GM23338 (cell line): Measurements from ENCODE around the gene FFAR2. TPM values are rescaled to one million over a fixed set of nuclear protein-coding genes. Genes with fewer than 3 reads are reported as not detected.
A peak's percentile ranks its signal among the peaks of the same experiment; 100 is the strongest.

Source experiments
- ATAC-seq: fragments of 200-7000 bp; cut with Tn5 transposase; 3 replicates; pipeline ENCODE4 v1.9.1; 2020
- DNase-seq: peaks from one replicate; pipeline ENCODE4 v3.0.0-alpha.2; 2015; ENCODE audit warnings: low spot score
- H2AFZ ChIP-seq: fragments of 200-600 bp; sonication (generic); 2 replicates; pipeline ENCODE4 v1.8.0; 2016; ENCODE audit warnings: antibody characterized with exemption, mild to moderate bottlenecking, moderate library complexity
- H3F3A ChIP-seq: fragments of 200-600 bp; sonication (generic); replicated peaks from 2 replicates; pipeline ENCODE4 v1.8.0; 2017; ENCODE audit warnings: antibody characterized with exemption, mixed run types, low read depth
- H3K27ac ChIP-seq: fragments of 200-600 bp; sonication (generic); 2 replicates; pipeline ENCODE4 v1.6.1; 2016; ENCODE audit warnings: low read depth
- H3K27me3 ChIP-seq: fragments of 200-600 bp; sonication (generic); 2 replicates; pipeline ENCODE4 v1.8.0; 2016; ENCODE audit warnings: mild to moderate bottlenecking, mixed run types, moderate library complexity; ENCODE audit not compliant: insufficient read depth
- H3K36me3 ChIP-seq: fragments of 200-600 bp; sonication (generic); 2 replicates; pipeline ENCODE4 v1.8.0; 2016; ENCODE audit warnings: mild to moderate bottlenecking; ENCODE audit not compliant: insufficient read depth
- H3K4me1 ChIP-seq: fragments of 200-600 bp; sonication (generic); 2 replicates; pipeline ENCODE4 v1.8.0; 2016; ENCODE audit warnings: mild to moderate bottlenecking, moderate library complexity; ENCODE audit not compliant: insufficient read depth
- H3K4me2 ChIP-seq: fragments of 200-600 bp; sonication (generic); 2 replicates; pipeline ENCODE4 v1.7.1; 2017; ENCODE audit warnings: mixed run types
- H3K4me3 ChIP-seq: fragments of 200-600 bp; sonication (generic); 2 replicates; pipeline ENCODE4 v1.6.1; 2016; ENCODE audit warnings: mixed run types
- H3K79me2 ChIP-seq: fragments of 200-600 bp; sonication (generic); replicated peaks from 2 replicates; pipeline ENCODE4 v1.8.0; 2017; ENCODE audit warnings: mild to moderate bottlenecking; ENCODE audit not compliant: insufficient read depth
- H3K9me2 ChIP-seq: fragments of 200-600 bp; sonication (generic); 2 replicates; pipeline ENCODE4 v1.8.0; 2017; ENCODE audit not compliant: insufficient read depth
- H4K20me1 ChIP-seq: fragments of 200-600 bp; sonication (generic); replicated peaks from 2 replicates; pipeline ENCODE4 v1.8.0; 2017; ENCODE audit warnings: mild to moderate bottlenecking; ENCODE audit not compliant: insufficient read depth
- H3K27ac Mint-ChIP-seq: 2 replicates; pipeline ENCODE4 v1.8.0; 2020; ENCODE audit warnings: inconsistent platforms, mild to moderate bottlenecking, moderate library complexity, mixed read lengths
- H3K27me3 Mint-ChIP-seq: 3 replicates; pipeline ENCODE4 v1.8.0; 2022; ENCODE audit warnings: low read depth, mild to moderate bottlenecking, moderate library complexity, mixed read lengths, inconsistent platforms; ENCODE audit not compliant: insufficient read depth, poor library complexity
- H3K36me3 Mint-ChIP-seq: 3 replicates; pipeline ENCODE4 v1.8.0; 2021; ENCODE audit warnings: low read depth, mild to moderate bottlenecking, inconsistent platforms, moderate library complexity, mixed read lengths
- H3K4me1 Mint-ChIP-seq: 3 replicates; pipeline ENCODE4 v1.8.0; 2020; ENCODE audit warnings: mild to moderate bottlenecking, inconsistent platforms, mixed read lengths
- H3K4me3 Mint-ChIP-seq: 3 replicates; pipeline ENCODE4 v1.8.0; 2021; ENCODE audit warnings: moderate library complexity, mild to moderate bottlenecking, inconsistent platforms, mixed read lengths
- H3K9me3 Mint-ChIP-seq: 3 replicates; pipeline ENCODE4 v1.8.0; 2020; ENCODE audit warnings: moderate library complexity, mild to moderate bottlenecking, inconsistent platforms, mixed read lengths
- CREB1 ChIP-seq: fragments of 250-450 bp; sonication (Bioruptor Pico); IDR thresholded peaks from 2 replicates; pipeline ENCODE4 v1.5.0; 2020; ENCODE audit warnings: low read depth, mild to moderate bottlenecking, moderate library complexity
- CTCF ChIP-seq, 2 experiments: fragments of 200-600 bp in 1 of 2; sonication (generic) in 1 of 2; conservative IDR thresholded peaks; 2 replicates each; pipeline versions ENCODE4 v1.5.1 to v1.6.1; 2016 to 2017; ENCODE audit warnings: antibody characterized with exemption in 2 of 2, low read depth in 2 of 2, mild to moderate bottlenecking in 2 of 2, moderate library complexity in 1 of 2
- ETS1 ChIP-seq: IDR thresholded peaks from 2 replicates; pipeline ENCODE4 v1.6.1; 2016; ENCODE audit warnings: antibody characterized with exemption
- EZH2 ChIP-seq: fragments of 200-600 bp; sonication (generic); IDR thresholded peaks from one replicate; pipeline ENCODE4 v1.8.0; 2017; ENCODE audit warnings: antibody characterized with exemption, mild to moderate bottlenecking, low read depth; ENCODE audit not compliant: unreplicated experiment
- EZH2phosphoT487 ChIP-seq: fragments of 200-600 bp; sonication (generic); IDR thresholded peaks from one replicate; pipeline ENCODE4 v1.8.1; 2018; ENCODE audit warnings: antibody characterized with exemption; ENCODE audit not compliant: unreplicated experiment
- JUNB ChIP-seq: IDR thresholded peaks from one replicate; pipeline ENCODE4 v1.6.1; 2016; ENCODE audit warnings: antibody characterized with exemption; ENCODE audit not compliant: unreplicated experiment
- NANOG ChIP-seq: IDR thresholded peaks from 2 replicates; pipeline ENCODE4 v1.6.1; 2016; ENCODE audit warnings: antibody characterized with exemption, borderline replicate concordance
- POLR2AphosphoS5 ChIP-seq: IDR thresholded peaks from 2 replicates; pipeline ENCODE4 v1.6.1; 2016; ENCODE audit warnings: antibody characterized with exemption, low read depth
- REST ChIP-seq: IDR thresholded peaks from one replicate; pipeline ENCODE4 v1.6.1; 2018; ENCODE audit warnings: antibody characterized with exemption; ENCODE audit not compliant: unreplicated experiment
- STAT1 ChIP-seq: IDR thresholded peaks from one replicate; pipeline ENCODE4 v1.6.1; 2016; ENCODE audit warnings: antibody characterized with exemption; ENCODE audit not compliant: unreplicated experiment
- ZNF114 ChIP-seq: fragments of 250-450 bp; sonication (Bioruptor Pico); IDR thresholded peaks from 2 replicates; pipeline ENCODE4 v1.5.0; 2020; ENCODE audit warnings: mild to moderate bottlenecking, moderate library complexity
- ZNF331 ChIP-seq: fragments of 250-450 bp; sonication (Bioruptor Pico); IDR thresholded peaks from 2 replicates; pipeline ENCODE4 v1.5.0; 2020; ENCODE audit warnings: low read depth, mild to moderate bottlenecking, moderate library complexity
- ZNF462 ChIP-seq: fragments of 250-450 bp; sonication (Bioruptor Pico); IDR thresholded peaks from 2 replicates; pipeline ENCODE4 v1.5.0; 2020; ENCODE audit warnings: mild to moderate bottlenecking, moderate library complexity
- polyA plus RNA-seq: library from polyadenylated mRNA; unstranded; fragments of >200 nt; fragmentation: Nextera tagmentation; extraction: Ambion mirVana; gene quantifications from 2 replicates; pipeline ENCODE4 v1.2.1, GENCODE V29; 2016
- total RNA-seq: library from RNA; depleted of rRNA; stranded (reverse); fragments of >200 nt; shearing (Covaris generic); gene quantifications from 2 replicates; pipeline ENCODE4 v1.2.3, GENCODE V29; 2014

FFAR2 gene
- total and polyA plus RNA-seq, 2 experiments from 2014 or later, result not detected

GRCh38 chr19:35404879-35405622 is 43.0 kb upstream of the FFAR2 start:
- H3K4me1 Mint-ChIP-seq, result no peaks in the 10 kb centered on the region

More at GRCh38 chr19:35404879-35405622, 43.0 kb upstream of the FFAR2 start:
- TF ChIP-seq STAT1, result no peak
- no peak for TF ChIP-seq NANOG
- no peak for TF ChIP-seq ZNF462
- no peak for TF ChIP-seq POLR2AphosphoS5
- TF ChIP-seq EZH2, result no peak
- no peak for TF ChIP-seq ETS1
- no peak for TF ChIP-seq EZH2phosphoT487
- no peak for TF ChIP-seq CTCF (conservative IDR thresholded peaks at IDR 0.05; ENCODE audit: low read depth in 2 of 2)
- TF ChIP-seq CREB1 (CRISPR knock-in tag), result no peak
- TF ChIP-seq ZNF331 (CRISPR knock-in tag), result no peak
- no peak for TF ChIP-seq ZNF114 (CRISPR knock-in tag)
- no peak for TF ChIP-seq REST
- TF ChIP-seq JUNB, result no peak
- Histone ChIP-seq H3K4me1 (no peaks in the 10 kb centered on the region), H2AFZ (no peak overlapping the region), H3K27me3 (no peaks in the 10 kb centered on the region), H4K20me1 (no peaks in the 10 kb centered on the region), H3K4me2 (no peak overlapping the region), H3K9me2 (no peaks in the 10 kb centered on the region), H3K27ac (no peak overlapping the region), H3K79me2 (no peaks in the 10 kb centered on the region), H3K36me3 (no peaks in the 10 kb centered on the region), H3K4me3 (no peak overlapping the region), H3F3A (no peaks in the 10 kb centered on the region)
- no peak overlapping the region for H3K27ac Mint-ChIP-seq
- H3K36me3 Mint-ChIP-seq, result no peaks in the 10 kb centered on the region
- ATAC-seq, result peak; percentile 22; the same call in 1 of the 3 replicates
- peaks cover 3% of the 10 kb centered on the region; the same call in 1 of the 3 replicates for H3K9me3 Mint-ChIP-seq
- no peak overlapping the region for H3K4me3 Mint-ChIP-seq
- DNase-seq, result peak; percentile 63
- H3K27me3 Mint-ChIP-seq, result peaks cover 11% of the 10 kb centered on the region
